HL-60 (cell line): ENCODE results near the gene LIN7B.

Experiments used
- DNase-seq, 2 experiments: peaks; one replicate each; pipeline ENCODE4 v3.0.0-alpha.2; 2010 to 2020; ENCODE audit warnings: low read depth in 1 of 2, low spot score in 1 of 2
- H3K27ac ChIP-seq: fragments of 250-450 bp; sonication (Bioruptor Pico); replicated peaks from 2 replicates; pipeline ENCODE4 v1.5.1; 2020; ENCODE audit warnings: mild to moderate bottlenecking, moderate library complexity
- H3K27me3 ChIP-seq: fragments of 250-450 bp; sonication (Bioruptor Pico); 2 replicates; pipeline ENCODE4 v1.5.1; 2021; ENCODE audit warnings: mild to moderate bottlenecking, moderate library complexity; ENCODE audit not compliant: insufficient read depth, poor library complexity, severe bottlenecking
- H3K4me3 ChIP-seq: replicated peaks from 2 replicates; pipeline ENCODE4 v1.5.1; 2011; ENCODE audit warnings: mild to moderate bottlenecking, control low read depth, low read length; ENCODE audit not compliant: insufficient read depth
- GABPA ChIP-seq: IDR thresholded peaks from 2 replicates; pipeline ENCODE4 v1.6.1; 2012; ENCODE audit warnings: low read depth
- POLR2AphosphoS5 ChIP-seq: IDR thresholded peaks from 2 replicates; pipeline ENCODE4 v1.6.1; 2012; ENCODE audit warnings: low read depth
- REST ChIP-seq: IDR thresholded peaks from 2 replicates; pipeline ENCODE4 v1.6.1; 2012; ENCODE audit warnings: low read depth; ENCODE audit not compliant: insufficient replicate concordance
- SPI1 ChIP-seq: IDR thresholded peaks from 2 replicates; pipeline ENCODE4 v1.6.1; 2012; ENCODE audit warnings: low read depth, mild to moderate bottlenecking, borderline replicate concordance
- TF ChIP-seq, protein P1 (sequence below): IDR thresholded peaks from one replicate; pipeline ENCODE4 v1.5.1; 2011; ENCODE audit warnings: low read length, control low read depth, inconsistent platforms; ENCODE audit not compliant: insufficient read depth

LIN7B gene

GRCh38 chr19:49101160-49101559 is 13.0 kb upstream of the LIN7B start:
- no peak overlapping the region for H3K4me3 ChIP-seq
- DNase-seq: no peak
- no peak for TF ChIP-seq REST
- H3K27me3 ChIP-seq: no peaks in the 10 kb centered on the region
- no peak overlapping the region for H3K27ac ChIP-seq

DNA sequence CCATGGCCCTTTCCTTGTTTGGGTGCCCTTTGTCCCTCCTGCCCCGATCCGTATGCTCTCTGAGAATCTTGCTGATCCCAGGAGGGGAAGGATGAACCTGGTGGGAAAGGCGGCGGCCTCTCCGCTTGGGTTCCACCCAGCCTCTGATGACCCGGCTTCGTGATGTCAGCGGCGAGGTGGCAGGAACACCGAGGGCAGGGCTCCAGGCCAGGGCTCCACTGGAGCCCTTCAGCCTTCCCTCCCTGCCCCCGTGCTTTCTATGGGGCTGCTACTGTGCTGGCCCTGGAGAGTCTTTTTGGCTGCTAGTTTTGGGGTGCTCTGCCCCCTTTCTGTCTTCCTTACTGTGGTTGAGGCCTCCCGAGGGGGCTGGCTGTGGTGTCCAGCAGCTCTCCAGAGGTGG is 11.9 kb upstream of the LIN7B start:
- no peak for TF ChIP-seq GABPA
- TF ChIP-seq POLR2AphosphoS5: no peak
- TF ChIP-seq, protein P1, sequence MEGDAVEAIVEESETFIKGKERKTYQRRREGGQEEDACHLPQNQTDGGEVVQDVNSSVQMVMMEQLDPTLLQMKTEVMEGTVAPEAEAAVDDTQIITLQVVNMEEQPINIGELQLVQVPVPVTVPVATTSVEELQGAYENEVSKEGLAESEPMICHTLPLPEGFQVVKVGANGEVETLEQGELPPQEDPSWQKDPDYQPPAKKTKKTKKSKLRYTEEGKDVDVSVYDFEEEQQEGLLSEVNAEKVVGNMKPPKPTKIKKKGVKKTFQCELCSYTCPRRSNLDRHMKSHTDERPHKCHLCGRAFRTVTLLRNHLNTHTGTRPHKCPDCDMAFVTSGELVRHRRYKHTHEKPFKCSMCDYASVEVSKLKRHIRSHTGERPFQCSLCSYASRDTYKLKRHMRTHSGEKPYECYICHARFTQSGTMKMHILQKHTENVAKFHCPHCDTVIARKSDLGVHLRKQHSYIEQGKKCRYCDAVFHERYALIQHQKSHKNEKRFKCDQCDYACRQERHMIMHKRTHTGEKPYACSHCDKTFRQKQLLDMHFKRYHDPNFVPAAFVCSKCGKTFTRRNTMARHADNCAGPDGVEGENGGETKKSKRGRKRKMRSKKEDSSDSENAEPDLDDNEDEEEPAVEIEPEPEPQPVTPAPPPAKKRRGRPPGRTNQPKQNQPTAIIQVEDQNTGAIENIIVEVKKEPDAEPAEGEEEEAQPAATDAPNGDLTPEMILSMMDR: no peak
- no peak overlapping the region for H3K4me3 ChIP-seq
- DNase-seq: no peak
- H3K27ac ChIP-seq: no peak overlapping the region
- no peaks in the 10 kb centered on the region for H3K27me3 ChIP-seq

- TF ChIP-seq SPI1 (no peak), POLR2AphosphoS5 (no peak), GABPA (no peak), REST (no peak)
- TF ChIP-seq, protein P1: no peak
- Histone ChIP-seq H3K4me3 (no peak overlapping the region), H3K27ac (no peak overlapping the region), H3K27me3 (no peaks in the 10 kb centered on the region)
- no peak for DNase-seq
Observed at GRCh38 chr19:49103331-49104085, 10.7 kb upstream of the LIN7B start.

DNA sequence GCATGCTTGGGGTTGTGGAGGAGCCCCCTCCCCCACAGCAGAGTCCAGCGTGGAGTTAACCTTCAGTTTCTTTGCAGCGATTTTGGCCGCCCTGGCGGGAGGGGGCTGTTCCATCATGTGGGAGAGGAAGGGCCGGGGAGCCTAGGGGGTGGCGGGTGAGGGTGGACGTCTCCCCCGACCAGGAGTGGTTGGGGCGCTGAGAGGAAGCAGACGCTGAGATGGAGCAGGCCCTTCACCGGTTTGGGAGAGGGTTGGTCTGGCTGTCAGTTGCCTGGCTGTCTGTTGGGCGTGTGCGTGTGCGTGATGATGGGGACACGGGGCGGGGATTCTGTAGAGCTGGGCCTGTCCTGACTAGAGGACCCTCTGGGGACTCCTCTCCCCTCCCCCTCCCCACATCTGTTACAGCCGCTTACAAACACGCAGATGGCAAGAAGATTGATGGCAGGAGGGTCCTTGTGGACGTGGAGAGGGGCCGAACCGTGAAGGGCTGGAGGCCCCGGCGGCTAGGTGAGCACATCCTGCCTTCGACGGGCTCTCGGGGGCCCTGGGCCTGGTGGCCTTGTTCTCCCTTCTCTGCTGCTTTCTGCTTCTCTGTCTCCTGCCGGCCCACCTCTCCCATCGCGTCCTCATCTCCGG is 9.8 kb upstream of the LIN7B start:
- Histone ChIP-seq H3K4me3 (no peak overlapping the region), H3K27me3 (no peaks in the 10 kb centered on the region), H3K27ac (no peak overlapping the region)
- no peak for DNase-seq
- TF ChIP-seq, protein P1: no peak
- TF ChIP-seq REST (no peak), SPI1 (no peak), POLR2AphosphoS5 (peak; percentile 40; the same call in 1 of the 2 replicates), GABPA (no peak)
